SU-DHL-6 (cell line): ENCODE measurements around the gene MEGF10.

Experiments
- H2AFZ ChIP-seq: fragments of 200-600 bp; sonication (generic); 2 replicates; pipeline ENCODE4 v1.6.1; 2014; ENCODE audit warnings: low read depth, mild to moderate bottlenecking, moderate library complexity, mixed read lengths, antibody characterized with exemption, low read length; ENCODE audit not compliant: severe bottlenecking
- H3F3A ChIP-seq: fragments of 200-600 bp; shearing (Covaris generic); 2 replicates; pipeline ENCODE4 v1.6.0; 2016; ENCODE audit warnings: antibody characterized with exemption, mild to moderate bottlenecking; ENCODE audit not compliant: insufficient read depth
- H3K27ac ChIP-seq: fragments of 200-600 bp; sonication (generic); 2 replicates; pipeline ENCODE4 v1.5.1; 2016; ENCODE audit warnings: low read depth, mild to moderate bottlenecking, low read length, moderate library complexity, mixed read lengths
- H3K27me3 ChIP-seq: fragments of 200-600 bp; sonication (generic), shearing (Covaris generic); 2 replicates; pipeline ENCODE4 v1.6.0; 2014; ENCODE audit warnings: mild to moderate bottlenecking, low read length
- H3K36me3 ChIP-seq: fragments of 200-600 bp; sonication (generic); 2 replicates; pipeline ENCODE4 v1.6.1; 2014; ENCODE audit warnings: mild to moderate bottlenecking, low read length, mixed read lengths
- H3K4me2 ChIP-seq: fragments of 300-600, 200-600 bp; shearing (Covaris generic), sonication (generic); 2 replicates; pipeline ENCODE4 v1.6.0; 2014; ENCODE audit warnings: low read length, low read depth, mild to moderate bottlenecking; ENCODE audit not compliant: poor library complexity, severe bottlenecking
- H3K4me3 ChIP-seq: fragments of 200-600 bp; sonication (generic); 2 replicates; pipeline ENCODE4 v1.5.1; 2014; ENCODE audit warnings: antibody characterized with exemption, low read length, mild to moderate bottlenecking, mixed read lengths; ENCODE audit not compliant: insufficient read depth, poor library complexity, severe bottlenecking
- H3K79me2 ChIP-seq: fragments of 200-600 bp; sonication (generic); 2 replicates; pipeline ENCODE4 v1.6.1; 2014; ENCODE audit warnings: mild to moderate bottlenecking, low read length, moderate library complexity; ENCODE audit not compliant: insufficient read depth
- H3K9ac ChIP-seq: fragments of 200-600 bp; sonication (generic); 2 replicates; pipeline ENCODE4 v1.7.0; 2014; ENCODE audit warnings: mild to moderate bottlenecking, low read length
- H3K9me2 ChIP-seq: fragments of 200-600 bp; sonication (generic); replicated peaks from 2 replicates; pipeline ENCODE4 v1.6.1; 2014; ENCODE audit warnings: low read length; ENCODE audit not compliant: insufficient read depth
- H3K9me3 ChIP-seq: fragments of 200-600 bp; sonication (generic); 2 replicates; pipeline ENCODE4 v1.6.1; 2014; ENCODE audit warnings: low read length, mixed read lengths; ENCODE audit not compliant: insufficient read depth
- H4K20me1 ChIP-seq: fragments of 200-600 bp; sonication (generic); 2 replicates; pipeline ENCODE4 v1.6.1; 2014; ENCODE audit warnings: low read depth, mild to moderate bottlenecking, antibody characterized with exemption, low read length, moderate library complexity, mixed read lengths
- EZH2phosphoT487 ChIP-seq: fragments of 200-600 bp; sonication (generic), shearing (Covaris generic); conservative IDR thresholded peaks from 2 replicates; pipeline ENCODE4 v1.6.1; 2018; ENCODE audit warnings: mild to moderate bottlenecking, antibody characterized with exemption, low read length, moderate library complexity, mixed read lengths
- TF ChIP-seq, protein P1 (sequence below): fragments of 200-600 bp; sonication (generic); IDR thresholded peaks from one replicate; pipeline ENCODE4 v1.5.1; 2017; ENCODE audit warnings: antibody characterized with exemption, mild to moderate bottlenecking, low read length, moderate library complexity; ENCODE audit not compliant: insufficient read depth, poor library complexity, severe bottlenecking

The MEGF10 gene

DNA sequence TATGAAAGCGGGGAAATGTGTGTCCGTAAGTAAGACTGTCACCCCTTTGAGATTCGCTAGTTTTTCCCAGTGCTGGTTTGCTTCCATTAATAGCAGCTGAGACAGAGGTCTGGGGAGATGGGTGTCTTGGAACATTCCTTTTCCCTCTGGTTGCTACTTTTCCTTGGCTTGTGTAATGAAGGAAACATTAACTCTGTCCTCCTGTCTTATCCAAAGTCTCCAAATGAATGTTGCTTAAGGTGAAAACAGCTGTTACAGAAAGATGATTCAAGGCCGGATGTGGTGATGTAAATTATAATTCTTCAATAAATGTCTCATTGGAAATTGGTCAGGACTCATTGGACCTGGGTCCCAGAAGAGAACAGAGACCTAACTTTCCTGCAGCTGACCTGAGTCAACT is 50.0 kb downstream of the MEGF10 start:
- no peaks in the 10 kb centered on the region for H3K9me3 ChIP-seq
- no peaks in the 10 kb centered on the region for H3K36me3 ChIP-seq
- no peak overlapping the region for H3K4me2 ChIP-seq
- no peaks in the 10 kb centered on the region for H3K79me2 ChIP-seq
- H3K27ac ChIP-seq: no peak overlapping the region
- no peak for TF ChIP-seq EZH2phosphoT487
- TF ChIP-seq, protein P1, sequence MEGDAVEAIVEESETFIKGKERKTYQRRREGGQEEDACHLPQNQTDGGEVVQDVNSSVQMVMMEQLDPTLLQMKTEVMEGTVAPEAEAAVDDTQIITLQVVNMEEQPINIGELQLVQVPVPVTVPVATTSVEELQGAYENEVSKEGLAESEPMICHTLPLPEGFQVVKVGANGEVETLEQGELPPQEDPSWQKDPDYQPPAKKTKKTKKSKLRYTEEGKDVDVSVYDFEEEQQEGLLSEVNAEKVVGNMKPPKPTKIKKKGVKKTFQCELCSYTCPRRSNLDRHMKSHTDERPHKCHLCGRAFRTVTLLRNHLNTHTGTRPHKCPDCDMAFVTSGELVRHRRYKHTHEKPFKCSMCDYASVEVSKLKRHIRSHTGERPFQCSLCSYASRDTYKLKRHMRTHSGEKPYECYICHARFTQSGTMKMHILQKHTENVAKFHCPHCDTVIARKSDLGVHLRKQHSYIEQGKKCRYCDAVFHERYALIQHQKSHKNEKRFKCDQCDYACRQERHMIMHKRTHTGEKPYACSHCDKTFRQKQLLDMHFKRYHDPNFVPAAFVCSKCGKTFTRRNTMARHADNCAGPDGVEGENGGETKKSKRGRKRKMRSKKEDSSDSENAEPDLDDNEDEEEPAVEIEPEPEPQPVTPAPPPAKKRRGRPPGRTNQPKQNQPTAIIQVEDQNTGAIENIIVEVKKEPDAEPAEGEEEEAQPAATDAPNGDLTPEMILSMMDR: no peak
- no peak overlapping the region for H3K4me3 ChIP-seq
- no peaks in the 10 kb centered on the region for H3K27me3 ChIP-seq
- H3F3A ChIP-seq: no peaks in the 10 kb centered on the region
- no peak overlapping the region for H3K9ac ChIP-seq
- no peaks in the 10 kb centered on the region for H3K9me2 ChIP-seq
- H4K20me1 ChIP-seq: no peaks in the 10 kb centered on the region
- no peak overlapping the region for H2AFZ ChIP-seq

DNA sequence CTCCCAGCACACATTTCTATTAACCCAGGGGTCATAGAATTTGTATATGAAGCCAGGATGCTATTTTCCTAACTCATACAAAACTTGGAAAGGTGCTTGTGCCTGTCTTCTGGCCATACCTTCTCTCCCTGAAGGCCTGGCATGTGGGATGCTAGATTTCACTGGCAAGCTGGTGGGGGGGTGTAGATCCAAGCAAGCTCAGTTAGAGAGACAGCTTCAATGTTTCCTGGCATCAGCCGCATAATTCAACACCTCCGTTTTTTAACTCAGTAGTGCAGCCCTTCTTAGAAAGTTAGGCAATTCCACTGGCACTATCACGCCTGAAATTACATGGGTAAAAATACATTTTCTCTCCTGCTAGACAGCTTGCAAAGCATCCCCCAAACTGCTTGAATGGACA is 51.8 kb downstream of the MEGF10 start:
- Histone ChIP-seq H3K9ac (no peak overlapping the region), H3K27me3 (no peaks in the 10 kb centered on the region), H4K20me1 (no peaks in the 10 kb centered on the region), H3K4me3 (no peak overlapping the region), H3K36me3 (no peaks in the 10 kb centered on the region), H3K9me3 (no peaks in the 10 kb centered on the region), H3F3A (no peaks in the 10 kb centered on the region), H3K27ac (no peak overlapping the region), H3K9me2 (no peaks in the 10 kb centered on the region), H3K79me2 (no peaks in the 10 kb centered on the region), H2AFZ (no peak overlapping the region), H3K4me2 (no peak overlapping the region)
- TF ChIP-seq EZH2phosphoT487: no peak

DNA sequence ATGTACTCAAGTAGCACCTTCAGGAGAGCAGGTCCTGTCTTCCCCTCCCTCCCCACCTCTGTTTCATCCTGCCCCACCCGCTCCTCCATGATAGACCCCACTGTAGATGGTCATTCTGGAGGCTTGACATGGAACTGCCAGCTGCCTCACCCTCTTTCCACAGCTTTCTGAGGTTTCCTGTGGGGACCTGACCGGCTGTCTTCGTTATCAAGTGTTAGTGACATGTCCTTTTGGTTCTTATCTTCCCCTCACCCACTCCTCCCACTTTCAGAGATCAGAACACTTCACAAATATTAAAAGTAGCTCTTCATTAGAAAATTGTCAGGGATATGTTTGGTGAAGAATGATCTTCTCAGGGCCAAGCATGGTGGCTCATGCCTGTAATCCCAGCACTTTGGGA is 52.7 kb downstream of the MEGF10 start:
- no peaks in the 10 kb centered on the region for H3F3A ChIP-seq
- no peaks in the 10 kb centered on the region for H3K9me3 ChIP-seq
- H3K27me3 ChIP-seq: no peaks in the 10 kb centered on the region
- H4K20me1 ChIP-seq: no peaks in the 10 kb centered on the region
- no peak overlapping the region for H3K4me3 ChIP-seq
- H3K9me2 ChIP-seq: no peaks in the 10 kb centered on the region
- no peaks in the 10 kb centered on the region for H3K36me3 ChIP-seq
- no peak overlapping the region for H3K4me2 ChIP-seq
- TF ChIP-seq, protein P1: no peak
- no peak for TF ChIP-seq EZH2phosphoT487
- no peak overlapping the region for H3K27ac ChIP-seq
- H2AFZ ChIP-seq: no peak overlapping the region
- no peaks in the 10 kb centered on the region for H3K79me2 ChIP-seq
- no peak overlapping the region for H3K9ac ChIP-seq

DNA sequence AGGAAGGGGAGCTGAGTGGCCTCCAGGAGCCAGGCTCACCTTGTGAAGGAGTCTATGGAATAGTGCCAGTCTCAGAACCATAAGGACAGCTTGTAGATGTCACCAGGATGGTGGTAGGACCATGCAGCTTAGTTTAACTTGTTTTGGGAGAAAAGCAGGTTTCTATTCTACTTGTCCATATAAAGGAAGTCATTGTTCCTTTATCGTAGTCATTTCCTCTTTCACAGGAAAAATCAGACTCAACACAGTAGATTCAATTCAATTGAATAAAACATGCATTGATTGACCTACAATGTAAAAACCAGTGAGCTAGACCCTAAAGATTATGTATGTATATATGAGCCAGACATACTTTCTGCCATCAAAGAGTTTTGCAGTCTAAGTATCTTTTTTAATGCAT is 53.3 kb downstream of the MEGF10 start:
- Histone ChIP-seq H3F3A (no peaks in the 10 kb centered on the region), H3K9me3 (no peaks in the 10 kb centered on the region), H3K27me3 (no peaks in the 10 kb centered on the region), H3K4me3 (no peak overlapping the region), H2AFZ (no peak overlapping the region), H3K36me3 (no peaks in the 10 kb centered on the region), H3K9me2 (no peaks in the 10 kb centered on the region), H3K9ac (no peak overlapping the region), H3K79me2 (no peaks in the 10 kb centered on the region), H4K20me1 (no peaks in the 10 kb centered on the region), H3K27ac (no peak overlapping the region), H3K4me2 (no peak overlapping the region)
- TF ChIP-seq, protein P1: no peak
- no peak for TF ChIP-seq EZH2phosphoT487
